GM19395 (cell line): Measurements from ENCODE around the gene SUGP1.
"Not testable (repeated sequence)": the region's sequence is repeated elsewhere in the genome, so short reads cannot be mapped to it uniquely, and the experiment has no call there.

Experiments
- ATAC-seq: cut with Tn5 transposase; IDR thresholded peaks from one replicate; pipeline ENCODE4 v1.9.1; 2021; ENCODE audit warnings: mild to moderate bottlenecking, moderate library complexity; ENCODE audit not compliant: unreplicated experiment

SUGP1 gene, protein sequence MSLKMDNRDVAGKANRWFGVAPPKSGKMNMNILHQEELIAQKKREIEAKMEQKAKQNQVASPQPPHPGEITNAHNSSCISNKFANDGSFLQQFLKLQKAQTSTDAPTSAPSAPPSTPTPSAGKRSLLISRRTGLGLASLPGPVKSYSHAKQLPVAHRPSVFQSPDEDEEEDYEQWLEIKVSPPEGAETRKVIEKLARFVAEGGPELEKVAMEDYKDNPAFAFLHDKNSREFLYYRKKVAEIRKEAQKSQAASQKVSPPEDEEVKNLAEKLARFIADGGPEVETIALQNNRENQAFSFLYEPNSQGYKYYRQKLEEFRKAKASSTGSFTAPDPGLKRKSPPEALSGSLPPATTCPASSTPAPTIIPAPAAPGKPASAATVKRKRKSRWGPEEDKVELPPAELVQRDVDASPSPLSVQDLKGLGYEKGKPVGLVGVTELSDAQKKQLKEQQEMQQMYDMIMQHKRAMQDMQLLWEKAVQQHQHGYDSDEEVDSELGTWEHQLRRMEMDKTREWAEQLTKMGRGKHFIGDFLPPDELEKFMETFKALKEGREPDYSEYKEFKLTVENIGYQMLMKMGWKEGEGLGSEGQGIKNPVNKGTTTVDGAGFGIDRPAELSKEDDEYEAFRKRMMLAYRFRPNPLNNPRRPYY

GRCh38 chr19:19320361-19321140, at the start of gene SUGP1, which contains the start of gene MAU2:
Gene SUGP1, minus strand, starts transcription at chr19:19320509. Its CDS starts 13 bp downstream, at chr19:19320496.
Gene MAU2, plus strand, starts transcription at chr19:19320829. Its CDS starts 31 bp downstream, at chr19:19320860.
- ATAC-seq: peak; percentile 90

- ATAC-seq: no peak
Measured at GRCh38 chr19:19368087-19368486, 47.8 kb upstream of the SUGP1 start.

GRCh38 chr19:19366434-19367396, 46.4 kb upstream of the SUGP1 start:
- ATAC-seq: no peak

DNA sequence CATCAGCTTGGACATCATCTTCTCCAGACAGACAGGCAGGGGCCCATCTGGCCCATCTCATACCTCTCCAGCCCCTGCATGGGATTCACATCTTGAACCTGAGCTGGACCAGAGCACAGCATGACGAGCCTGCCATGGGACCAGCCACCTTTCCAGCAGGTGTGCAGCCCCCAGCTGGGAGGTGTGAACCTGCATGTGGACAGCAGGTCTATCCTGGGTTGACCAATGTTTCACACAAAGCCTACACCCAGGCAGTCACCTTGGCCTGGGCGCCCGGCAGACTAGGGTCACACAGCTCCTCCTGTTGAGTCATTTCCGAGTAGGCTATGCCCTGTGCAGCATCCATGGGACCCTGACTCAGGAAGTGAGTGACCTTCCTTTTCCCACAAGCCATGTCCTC, 41.8 kb upstream of the SUGP1 start:
- ATAC-seq: no peak

- peak; percentile 71 for ATAC-seq
Measured at GRCh38 chr19:19361075-19361594, 40.8 kb upstream of the SUGP1 start.

- ATAC-seq: no peak
Measured at GRCh38 chr19:19356901-19357566, 36.7 kb upstream of the SUGP1 start.

DNA sequence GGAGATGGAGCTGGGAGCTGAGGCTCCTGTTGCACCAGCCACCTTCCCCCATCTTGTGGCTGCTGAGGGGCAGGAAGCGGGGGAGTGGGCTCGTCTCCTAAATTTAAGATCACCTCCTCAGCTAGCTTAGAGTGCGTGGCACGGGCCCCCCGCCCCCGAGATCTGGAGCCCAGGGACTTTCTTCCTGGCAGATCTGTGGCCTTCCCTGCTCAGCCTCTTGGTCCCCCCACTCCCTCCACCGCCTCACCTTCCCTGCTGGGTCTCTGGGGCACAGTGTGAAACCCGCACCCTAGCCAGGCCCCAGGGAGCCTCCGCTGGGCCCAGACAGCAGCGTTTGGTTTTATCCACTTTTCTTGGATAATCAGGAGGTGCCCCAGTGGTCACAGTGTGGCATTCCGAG, 36.2 kb upstream of the SUGP1 start:
- ATAC-seq: no peak

GRCh38 chr19:19355606-19356139, 35.4 kb upstream of the SUGP1 start:
- ATAC-seq: no peak

DNA sequence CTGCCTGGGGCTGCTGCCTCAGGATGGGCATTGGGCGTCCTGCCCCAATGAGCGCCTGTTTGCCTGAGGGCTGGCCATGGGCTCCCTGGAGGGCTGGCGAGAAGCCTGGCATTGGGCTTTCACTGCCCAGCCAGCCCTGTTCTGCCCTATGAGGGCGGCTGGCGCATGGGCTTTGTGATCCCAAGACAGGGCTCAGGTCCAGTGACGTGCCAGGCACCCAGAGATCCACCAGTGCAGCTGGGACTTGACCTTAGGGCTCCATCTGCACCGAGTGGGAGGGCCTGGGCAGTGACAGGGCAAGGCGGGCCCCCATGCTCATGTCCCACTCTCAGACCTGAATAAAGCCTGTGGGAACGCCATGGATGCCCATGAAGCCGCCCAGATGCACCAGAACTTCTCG, 34.6 kb upstream of the SUGP1 start:
- no peak for ATAC-seq

DNA sequence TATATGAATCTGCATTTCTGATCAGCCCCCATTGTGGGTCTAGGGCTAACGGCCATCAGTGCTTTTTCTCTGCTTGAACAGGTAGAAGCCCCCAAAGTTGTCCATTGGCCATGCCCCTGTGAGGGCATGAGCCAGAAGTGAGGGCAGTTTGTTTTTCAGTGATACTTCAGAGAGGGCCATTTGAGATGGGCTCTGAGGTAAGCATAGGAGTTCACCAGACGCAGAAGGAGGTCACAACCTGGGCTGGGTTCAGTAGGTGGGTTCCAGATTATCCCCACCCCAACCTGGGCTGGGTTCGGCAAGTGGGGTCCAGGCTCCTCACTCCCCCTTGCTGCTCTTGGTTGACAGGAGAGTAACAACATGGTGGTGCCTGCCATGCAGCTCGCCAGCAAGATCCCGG, 33.7 kb upstream of the SUGP1 start:
- no peak for ATAC-seq

- ATAC-seq: no peak
Measured at GRCh38 chr19:19352823-19353222, 32.5 kb upstream of the SUGP1 start.

- ATAC-seq: not testable (repeated sequence)
Measured at GRCh38 chr19:19350756-19351155, 30.4 kb upstream of the SUGP1 start.

DNA sequence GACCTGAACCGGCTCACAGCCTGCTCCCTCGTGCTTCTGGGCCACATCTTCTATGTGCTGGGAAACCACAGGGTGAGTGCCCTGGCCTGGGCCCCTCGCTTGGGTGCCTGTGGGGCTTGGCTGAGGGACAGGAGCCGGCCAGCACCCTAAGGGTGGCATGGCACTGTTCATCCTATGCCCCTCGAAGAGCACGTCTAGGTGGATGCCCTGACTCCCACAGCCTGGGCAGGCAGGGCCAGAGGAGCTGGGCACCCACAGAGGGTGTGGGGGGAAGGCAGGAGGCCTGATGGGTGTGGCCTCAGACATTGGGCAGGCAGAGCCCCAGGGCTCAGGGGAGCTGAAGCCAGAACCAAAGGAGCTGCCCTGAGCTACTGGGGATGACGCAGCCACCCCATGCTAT, 29.1 kb upstream of the SUGP1 start:
- ATAC-seq: no peak

- no peak for ATAC-seq
Measured at GRCh38 chr19:19348266-19348665, 28.0 kb upstream of the SUGP1 start.

DNA sequence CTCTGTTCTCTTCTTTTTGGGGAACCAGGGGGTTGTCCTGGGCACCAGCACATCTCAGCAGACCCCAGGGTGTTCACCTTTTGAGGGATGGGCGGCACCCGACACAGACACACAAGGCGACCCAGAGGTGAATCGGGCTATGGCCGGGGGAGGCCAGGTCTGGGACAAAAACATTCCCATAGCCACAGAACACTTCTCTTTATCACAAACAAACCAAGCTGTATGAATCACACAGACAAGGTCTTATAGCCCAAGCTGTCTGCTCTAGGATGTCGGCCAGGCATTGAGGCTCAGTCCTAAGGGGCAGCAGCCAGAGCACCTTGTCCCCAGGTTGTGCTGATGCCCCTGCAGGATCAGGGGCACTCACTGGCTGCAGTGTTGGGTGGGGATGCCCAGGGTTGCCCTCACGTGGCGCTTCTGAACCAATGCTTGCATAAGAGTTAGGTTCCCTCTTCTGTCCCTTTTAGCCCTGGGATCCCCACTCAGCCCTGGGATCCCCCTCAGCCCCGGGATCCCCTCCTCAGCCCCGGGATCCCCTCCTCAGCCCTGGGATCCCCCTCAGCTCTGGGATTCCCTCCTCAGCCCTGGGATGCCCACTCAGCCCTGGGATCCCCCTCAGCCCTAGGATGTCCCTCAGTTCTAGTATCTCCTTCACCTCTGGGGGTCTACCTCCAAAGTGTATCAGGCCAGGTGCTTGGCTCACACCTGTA, 27.2 kb upstream of the SUGP1 start:
- no peak for ATAC-seq

- no peak for ATAC-seq
Measured at GRCh38 chr19:19345970-19346369, 25.7 kb upstream of the SUGP1 start.

DNA sequence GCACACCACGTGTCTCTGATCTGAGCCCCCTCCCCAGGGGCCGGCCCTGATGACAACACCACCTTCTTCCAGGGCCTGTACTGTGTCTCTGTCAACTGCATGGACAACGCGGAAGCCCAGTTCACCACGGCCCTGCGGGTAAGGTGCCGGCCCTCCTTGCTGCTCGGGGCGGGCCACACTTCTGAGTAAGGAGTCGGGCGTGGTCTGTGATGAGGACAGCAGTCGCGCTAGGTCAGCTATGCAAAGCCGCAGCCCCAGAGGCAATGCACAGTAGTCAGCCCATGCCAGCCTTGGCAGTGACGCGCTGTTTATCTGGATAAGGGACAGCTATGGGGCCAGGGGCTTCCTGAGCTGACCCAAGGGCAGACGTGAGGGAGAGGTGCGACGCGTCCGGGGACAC, 24.9 kb upstream of the SUGP1 start:
- no peak for ATAC-seq

DNA sequence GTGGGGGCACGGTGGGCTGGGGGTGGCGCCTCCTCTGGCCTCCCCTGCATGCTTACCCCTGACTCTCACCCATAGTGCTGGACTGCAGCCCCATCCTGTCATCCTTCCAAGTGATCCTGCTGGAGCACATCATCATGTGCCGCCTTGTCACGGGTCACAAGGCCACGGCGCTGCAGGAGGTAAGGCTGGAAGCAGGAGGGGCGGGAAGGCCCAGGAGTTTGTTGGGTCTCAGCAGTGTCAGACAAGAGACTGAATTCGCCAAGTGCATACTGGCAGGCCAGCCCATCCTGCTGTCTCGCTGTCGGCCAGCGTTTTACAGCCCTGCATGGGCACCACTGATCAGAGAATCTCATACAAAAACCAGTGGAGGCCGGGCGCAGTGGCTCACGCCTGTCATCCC, 23.5 kb upstream of the SUGP1 start:
- no peak for ATAC-seq

GRCh38 chr19:19343016-19343362, 22.7 kb upstream of the SUGP1 start:
- no peak for ATAC-seq
